SK-MEL-5 (cell line): ENCODE measurements around the gene ASB9. TPM values are rescaled to one million over a fixed set of nuclear protein-coding genes. Genes with fewer than 3 reads are reported as not detected.

ENCODE experiments used
- DNase-seq: peaks from one replicate; pipeline ENCODE4 v3.0.0-alpha.2; 2016; ENCODE audit warnings: low read depth, low spot score
- in situ Hi-C: cut with HindIII; loops from 2 replicates; pipeline ENCODE4 v1.10.0; 2016; ENCODE audit warnings: low sequenced_read_pairs, high pct_unique_total_duplicates, low pct_unique_long_range_greater_than_20kb
- total RNA-seq: library from RNA; depleted of rRNA; stranded (reverse); fragments of >200 nt; shearing (Covaris generic); gene quantifications from 2 replicates; pipeline ENCODE4 v1.2.3, GENCODE V29; 2014

ASB9 gene
- total RNA-seq, 1 experiment from 2014 or later = 35.7 TPM

GRCh38 chrX:15254852-15255251 is 15.0 kb downstream of the ASB9 start:
- DNase-seq = no peak
- in situ Hi-C loops = no loop called here

GRCh38 chrX:15245896-15246295 is 24.0 kb downstream of the ASB9 start:
- in situ Hi-C loops = no loop called here
- no peak for DNase-seq

GRCh38 chrX:15244421-15244820 is 25.5 kb downstream of the ASB9 start:
- DNase-seq = peak; percentile 90
- in situ Hi-C loops = no loop called here

GRCh38 chrX:15242899-15243555 is 26.9 kb downstream of the ASB9 start:
- in situ Hi-C loops = no loop called here
- peak; percentile 70 for DNase-seq

GRCh38 chrX:15241301-15241700 is 28.6 kb downstream of the ASB9 start:
- in situ Hi-C loops = no loop called here
- DNase-seq = no peak

GRCh38 chrX:15240414-15240813 is 29.5 kb downstream of the ASB9 start:
- DNase-seq = no peak
- in situ Hi-C loops = no loop called here

GRCh38 chrX:15236146-15236545 is 33.7 kb downstream of the ASB9 start:
- no peak for DNase-seq
- in situ Hi-C loops = no loop called here

GRCh38 chrX:15235001-15235400 is 34.9 kb downstream of the ASB9 start:
- in situ Hi-C loops = no loop called here
- DNase-seq = no peak

GRCh38 chrX:15233416-15234015 is 36.4 kb downstream of the ASB9 start:
- DNase-seq = no peak
- in situ Hi-C loops = no loop called here

- no peak for DNase-seq
- in situ Hi-C loops = no loop called here
Observed at GRCh38 chrX:15224747-15225146, 45.1 kb downstream of the ASB9 start.

GRCh38 chrX:15221321-15221720 is 48.6 kb downstream of the ASB9 start:
- in situ Hi-C loops = no loop called here
- DNase-seq = no peak

- in situ Hi-C loops = no loop called here
- no peak for DNase-seq
Observed at GRCh38 chrX:15217161-15217560, 52.7 kb downstream of the ASB9 start.

GRCh38 chrX:15216280-15216679 is 53.6 kb downstream of the ASB9 start:
- DNase-seq = peak; percentile 24
- in situ Hi-C loops = no loop called here

- in situ Hi-C loops = no loop called here
- DNase-seq = no peak
Observed at GRCh38 chrX:15215366-15215765, 54.5 kb downstream of the ASB9 start.

GRCh38 chrX:15214588-15214987 is 55.3 kb downstream of the ASB9 start:
- DNase-seq = no peak
- in situ Hi-C loops = no loop called here

- in situ Hi-C loops = no loop called here
- no peak for DNase-seq
Observed at GRCh38 chrX:15209096-15209495, 60.8 kb downstream of the ASB9 start.

GRCh38 chrX:15207994-15208393 is 61.9 kb downstream of the ASB9 start:
- in situ Hi-C loops = no loop called here

GRCh38 chrX:15207384-15207783 is 62.5 kb downstream of the ASB9 start:
- no peak for DNase-seq
- in situ Hi-C loops = no loop called here

More at GRCh38 chrX:15207994-15208393, 61.9 kb downstream of the ASB9 start:
- no peak for DNase-seq

GRCh38 chrX:15206306-15206705 is 63.6 kb downstream of the ASB9 start:
- no peak for DNase-seq
- in situ Hi-C loops = no loop called here
